ENCODE results near the gene DPYSL4.

DNA sequence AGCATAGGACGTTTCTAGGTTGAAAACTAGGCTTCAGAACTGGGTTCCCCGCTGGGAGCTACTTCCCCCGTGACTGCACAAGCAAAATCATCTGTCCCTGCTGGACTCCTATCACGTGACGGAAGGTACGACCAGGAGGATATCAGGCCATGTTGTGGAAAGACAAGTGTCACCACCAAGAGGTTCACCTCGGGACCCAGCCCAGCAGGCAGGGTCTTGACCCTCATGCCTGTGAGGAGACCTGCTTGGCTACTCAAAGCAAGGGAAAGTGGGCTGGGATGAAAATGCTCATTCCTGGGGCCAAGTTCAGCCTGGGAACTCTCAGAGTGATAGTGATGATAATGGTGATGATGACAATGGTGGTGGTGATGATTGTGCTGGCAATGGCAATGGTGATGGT lies 32.3 kb upstream of the DPYSL4 start:
- TF ChIP-seq, protein P1, sequence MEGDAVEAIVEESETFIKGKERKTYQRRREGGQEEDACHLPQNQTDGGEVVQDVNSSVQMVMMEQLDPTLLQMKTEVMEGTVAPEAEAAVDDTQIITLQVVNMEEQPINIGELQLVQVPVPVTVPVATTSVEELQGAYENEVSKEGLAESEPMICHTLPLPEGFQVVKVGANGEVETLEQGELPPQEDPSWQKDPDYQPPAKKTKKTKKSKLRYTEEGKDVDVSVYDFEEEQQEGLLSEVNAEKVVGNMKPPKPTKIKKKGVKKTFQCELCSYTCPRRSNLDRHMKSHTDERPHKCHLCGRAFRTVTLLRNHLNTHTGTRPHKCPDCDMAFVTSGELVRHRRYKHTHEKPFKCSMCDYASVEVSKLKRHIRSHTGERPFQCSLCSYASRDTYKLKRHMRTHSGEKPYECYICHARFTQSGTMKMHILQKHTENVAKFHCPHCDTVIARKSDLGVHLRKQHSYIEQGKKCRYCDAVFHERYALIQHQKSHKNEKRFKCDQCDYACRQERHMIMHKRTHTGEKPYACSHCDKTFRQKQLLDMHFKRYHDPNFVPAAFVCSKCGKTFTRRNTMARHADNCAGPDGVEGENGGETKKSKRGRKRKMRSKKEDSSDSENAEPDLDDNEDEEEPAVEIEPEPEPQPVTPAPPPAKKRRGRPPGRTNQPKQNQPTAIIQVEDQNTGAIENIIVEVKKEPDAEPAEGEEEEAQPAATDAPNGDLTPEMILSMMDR (IDR thresholded peaks at IDR 0.05; ENCODE audit: poor library complexity) = no peak
- no peak for TF ChIP-seq EZH2 (IDR thresholded peaks at IDR 0.05; ENCODE audit: borderline replicate concordance)
- no peak for TF ChIP-seq EZH2phosphoT487 (IDR thresholded peaks at IDR 0.05; ENCODE audit: low read depth, severe bottlenecking, unreplicated experiment)

Data from hepatocyte (in vitro differentiated cells).